HEK293 (cell line): Measurements from ENCODE around the gene POMT2.

ENCODE experiments used
- CTCF ChIA-PET: fragments of 350-600 bp; formaldehyde crosslinking; extraction: SDS; loops from one replicate; lab custom pipeline; 2021; ENCODE audit warnings: antibody characterized with exemption; lab: Yijun Ruan, JAX
- POLR2A ChIA-PET: fragments of 300-600 bp; formaldehyde crosslinking; extraction: SDS; loops from one replicate; lab custom pipeline; 2020; ENCODE audit warnings: antibody characterized with exemption, inconsistent platforms; lab: Yijun Ruan, JAX
- H3K27ac ChIP-seq: fragments of 200-500 bp; sonication (Bioruptor generic); 2 replicates; pipeline ENCODE4 v1.5.1; 2014; ENCODE audit warnings: low read depth, low read length, control low read depth, inconsistent platforms; ENCODE audit errors: extremely low read depth
- H3K36me3 ChIP-seq, 2 experiments: fragments of 200-500 bp in 1 of 2; sonication (Bioruptor generic) in 1 of 2; 1 replicate in 1 of 2; 2 replicates in 1 of 2; pipeline ENCODE4 v1.5.1; 2014 to 2017; ENCODE audit warnings: inconsistent platforms in 2 of 2, low read length in 2 of 2; ENCODE audit not compliant: control insufficient read depth in 2 of 2, insufficient read depth in 1 of 2
- H3K4me1 ChIP-seq: fragments of 200-500 bp; sonication (Bioruptor generic); 2 replicates; pipeline ENCODE4 v1.5.1; 2014; ENCODE audit warnings: mild to moderate bottlenecking, low read length, inconsistent platforms; ENCODE audit not compliant: control insufficient read depth, insufficient read depth
- H3K4me3 ChIP-seq: 2 replicates; pipeline ENCODE4 v1.5.1; 2011; ENCODE audit warnings: low read depth, mild to moderate bottlenecking, control low read depth, low read length, moderate library complexity
- H3K9me3 ChIP-seq: fragments of 200-500 bp; sonication (Bioruptor generic); 2 replicates; pipeline ENCODE4 v1.5.1; 2014; ENCODE audit warnings: low read depth, low read length, inconsistent platforms; ENCODE audit not compliant: control insufficient read depth, insufficient read depth
- GLIS1 ChIP-seq: fragments of 450-650 bp; formaldehyde crosslinking; IDR thresholded peaks from 2 replicates; pipeline ENCODE4 v1.5.1; 2016; ENCODE audit warnings: missing biosample characterization, missing genetic modification characterization
- HOXC10 ChIP-seq: sonication (generic); formaldehyde crosslinking; IDR thresholded peaks from 2 replicates; pipeline ENCODE4 v1.8.1; 2023; ENCODE audit warnings: mild to moderate bottlenecking, missing genetic modification reagents
- KLF1 ChIP-seq: fragments of 450-650 bp; formaldehyde crosslinking; IDR thresholded peaks from 2 replicates; pipeline ENCODE4 v1.5.1; 2016; ENCODE audit warnings: missing biosample characterization, missing genetic modification characterization
- MYNN ChIP-seq: fragments of 450-650 bp; formaldehyde crosslinking; IDR thresholded peaks from 2 replicates; pipeline ENCODE4 v1.5.1; 2016; ENCODE audit warnings: missing biosample characterization, missing genetic modification characterization, borderline replicate concordance
- SP2 ChIP-seq: fragments of 450-650 bp; formaldehyde crosslinking; IDR thresholded peaks from 2 replicates; pipeline ENCODE4 v1.5.1; 2016; ENCODE audit warnings: missing biosample characterization, missing genetic modification characterization
- ZBTB48 ChIP-seq: fragments of 450-650 bp; formaldehyde crosslinking; IDR thresholded peaks from 2 replicates; pipeline ENCODE4 v1.5.1; 2016; ENCODE audit warnings: missing biosample characterization, missing genetic modification characterization
- ZEB2 ChIP-seq: fragments of 450-650 bp; formaldehyde crosslinking; IDR thresholded peaks from 2 replicates; pipeline ENCODE4 v1.5.1; 2016; ENCODE audit warnings: missing biosample characterization, missing genetic modification characterization
- ZNF114 ChIP-seq: fragments of 450-650 bp; formaldehyde crosslinking; IDR thresholded peaks from 2 replicates; pipeline ENCODE4 v1.5.0; 2017; ENCODE audit warnings: missing biosample characterization, missing genetic modification characterization
- ZNF121 ChIP-seq: fragments of 450-650 bp; formaldehyde crosslinking; IDR thresholded peaks from 2 replicates; pipeline ENCODE4 v1.5.1; 2016; ENCODE audit warnings: missing biosample characterization, missing genetic modification characterization
- ZNF184 ChIP-seq: fragments of 450-650 bp; IDR thresholded peaks from 2 replicates; pipeline ENCODE4 v1.5.1; 2018; ENCODE audit warnings: missing biosample characterization, mild to moderate bottlenecking, missing genetic modification characterization
- ZNF221 ChIP-seq: fragments of 450-650 bp; formaldehyde crosslinking; IDR thresholded peaks from 2 replicates; pipeline ENCODE4 v1.5.1; 2017; ENCODE audit warnings: missing biosample characterization, missing genetic modification characterization, borderline replicate concordance
- ZNF324 ChIP-seq: fragments of 450-650 bp; formaldehyde crosslinking; IDR thresholded peaks from 2 replicates; pipeline ENCODE4 v1.5.1; 2016; ENCODE audit warnings: missing biosample characterization, missing genetic modification characterization
- ZNF530 ChIP-seq: fragments of 450-650 bp; formaldehyde crosslinking; IDR thresholded peaks from 2 replicates; pipeline ENCODE4 v1.5.1; 2016; ENCODE audit warnings: low read depth, missing biosample characterization, missing genetic modification characterization
- ZNF596 ChIP-seq: fragments of 450-650 bp; IDR thresholded peaks from 2 replicates; pipeline ENCODE4 v1.5.0; 2018; ENCODE audit warnings: missing biosample characterization, mild to moderate bottlenecking, missing genetic modification characterization, moderate library complexity
- ZNF610 ChIP-seq: fragments of 450-650 bp; formaldehyde crosslinking; IDR thresholded peaks from 2 replicates; pipeline ENCODE4 v1.5.1; 2016; ENCODE audit warnings: missing biosample characterization, missing genetic modification characterization, borderline replicate concordance
- ZNF621 ChIP-seq: fragments of 450-650 bp; formaldehyde crosslinking; IDR thresholded peaks from 2 replicates; pipeline ENCODE4 v1.5.1; 2017; ENCODE audit warnings: missing biosample characterization, missing genetic modification characterization
- ZNF660 ChIP-seq: fragments of 450-650 bp; IDR thresholded peaks from 2 replicates; pipeline ENCODE4 v1.5.1; 2018; ENCODE audit warnings: missing biosample characterization, mild to moderate bottlenecking, missing genetic modification characterization
- ZNF747 ChIP-seq: fragments of 450-650 bp; formaldehyde crosslinking; IDR thresholded peaks from 2 replicates; pipeline ENCODE4 v1.5.1; 2016; ENCODE audit warnings: missing biosample characterization, missing genetic modification characterization
- ZNF777 ChIP-seq: fragments of 450-650 bp; formaldehyde crosslinking; IDR thresholded peaks from 2 replicates; pipeline ENCODE4 v1.5.1; 2017; ENCODE audit warnings: missing biosample characterization, missing genetic modification characterization, borderline replicate concordance
- ZSCAN30 ChIP-seq: fragments of 450-650 bp; IDR thresholded peaks from 2 replicates; pipeline ENCODE4 v1.5.1; 2018; ENCODE audit warnings: missing biosample characterization, mild to moderate bottlenecking, missing genetic modification characterization, moderate library complexity
- TF ChIP-seq, protein P1 (sequence below): fragments of 450-650 bp; formaldehyde crosslinking; IDR thresholded peaks from 2 replicates; pipeline ENCODE4 v1.5.1; 2016; ENCODE audit warnings: missing biosample characterization, missing genetic modification characterization, borderline replicate concordance
- TF ChIP-seq, protein P2 (sequence below): fragments of 450-650 bp; formaldehyde crosslinking; IDR thresholded peaks from 2 replicates; pipeline ENCODE4 v1.5.1; 2016; ENCODE audit warnings: missing biosample characterization, missing genetic modification characterization

The POMT2 gene

DNA sequence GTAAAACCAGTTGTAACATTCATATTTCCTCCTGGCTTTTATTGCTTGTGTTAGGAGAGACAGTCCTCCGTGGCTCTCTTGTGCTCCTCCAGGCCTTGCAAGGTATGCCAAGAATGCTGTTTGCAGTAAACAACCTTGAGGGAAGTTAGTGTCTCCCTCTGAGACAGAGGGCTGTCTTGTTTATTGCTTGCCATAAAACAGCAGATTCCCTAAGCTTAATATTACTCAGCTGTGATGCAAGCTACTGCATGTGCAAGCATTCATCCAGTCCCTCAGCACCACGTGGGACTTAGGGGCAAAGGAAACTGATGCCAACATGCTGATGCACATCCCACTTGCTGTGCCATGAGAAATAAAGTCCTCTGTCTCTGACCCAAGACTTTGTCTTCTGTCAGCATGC, 6.6 kb downstream of the POMT2 start:
- H3K4me1 ChIP-seq = peaks cover 23% of the 10 kb centered on the region
- no peak for TF ChIP-seq ZNF221 (tag by site-specific recombination)
- TF ChIP-seq ZNF747 (tag by site-specific recombination) = no peak
- TF ChIP-seq ZNF660 (tag by site-specific recombination) = no peak
- peak; percentile 57; the same call in 1 of the 2 replicates for TF ChIP-seq ZBTB48 (tag by site-specific recombination)
- TF ChIP-seq ZEB2 = peak; percentile 19; the same call in 1 of the 2 replicates
- no peak for TF ChIP-seq ZNF530 (tag by site-specific recombination)
- TF ChIP-seq ZNF777 (tag by site-specific recombination) = no peak
- TF ChIP-seq ZNF324 = no peak
- TF ChIP-seq ZNF121 (tag by site-specific recombination) = no peak
- no peak for TF ChIP-seq HOXC10 (CRISPR knock-in tag)
- TF ChIP-seq GLIS1 (tag by site-specific recombination) = peak; percentile 14; the same call in 1 of the 2 replicates
- TF ChIP-seq MYNN (tag by site-specific recombination) = no peak
- no peak for TF ChIP-seq ZSCAN30
- TF ChIP-seq, protein P1, sequence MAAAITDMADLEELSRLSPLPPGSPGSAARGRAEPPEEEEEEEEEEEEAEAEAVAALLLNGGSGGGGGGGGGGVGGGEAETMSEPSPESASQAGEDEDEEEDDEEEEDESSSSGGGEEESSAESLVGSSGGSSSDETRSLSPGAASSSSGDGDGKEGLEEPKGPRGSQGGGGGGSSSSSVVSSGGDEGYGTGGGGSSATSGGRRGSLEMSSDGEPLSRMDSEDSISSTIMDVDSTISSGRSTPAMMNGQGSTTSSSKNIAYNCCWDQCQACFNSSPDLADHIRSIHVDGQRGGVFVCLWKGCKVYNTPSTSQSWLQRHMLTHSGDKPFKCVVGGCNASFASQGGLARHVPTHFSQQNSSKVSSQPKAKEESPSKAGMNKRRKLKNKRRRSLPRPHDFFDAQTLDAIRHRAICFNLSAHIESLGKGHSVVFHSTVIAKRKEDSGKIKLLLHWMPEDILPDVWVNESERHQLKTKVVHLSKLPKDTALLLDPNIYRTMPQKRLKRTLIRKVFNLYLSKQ (tag by site-specific recombination) = no peak
- no peaks in the 10 kb centered on the region for H3K36me3 ChIP-seq
- no peaks in the 10 kb centered on the region for H3K9me3 ChIP-seq
- no peak overlapping the region for H3K4me3 ChIP-seq
- H3K27ac ChIP-seq = no peak overlapping the region
- POLR2A ChIA-PET = interaction anchor here (1.0 kb wide), 1 partner anchor 10 kb away, joined by 7 read pairs; no protein-coding TSS in a partner anchor
- CTCF ChIA-PET = interaction anchor here (0.9 to 6.8 kb wide), 5 partner anchors 10 to 438 kb away, joined by 5 to 293 read pairs (median 6); no protein-coding TSS in a partner anchor

DNA sequence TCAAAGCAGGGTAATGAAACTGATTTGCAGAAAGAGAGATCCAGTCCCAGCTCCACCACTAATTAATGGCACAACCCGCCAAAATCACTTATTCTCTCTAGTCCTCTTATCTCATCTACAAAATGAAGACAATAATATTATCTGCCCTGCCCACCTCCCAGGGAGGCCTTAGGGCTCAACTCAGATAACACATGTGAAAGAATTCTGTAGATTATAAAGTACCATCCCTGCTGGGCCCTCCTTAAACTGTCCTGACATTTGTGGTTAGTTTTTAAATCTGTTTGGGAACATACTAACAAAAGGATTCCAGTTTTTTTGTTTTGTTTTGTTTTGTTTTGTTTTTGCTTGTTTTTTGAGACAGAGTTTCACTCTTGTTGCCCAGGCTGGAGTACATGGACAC, 7.3 kb downstream of the POMT2 start:
- no peak for TF ChIP-seq ZNF221 (tag by site-specific recombination)
- TF ChIP-seq SP2 (tag by site-specific recombination) = no peak
- TF ChIP-seq GLIS1 (tag by site-specific recombination) = 0 out of 2 replicates have a peak, but pooled peaks have one; percentile 19
- no peak for TF ChIP-seq ZNF114 (tag by site-specific recombination)
- no peak for TF ChIP-seq ZNF621
- Histone ChIP-seq H3K36me3 (no peaks in the 10 kb centered on the region), H3K27ac (no peak overlapping the region), H3K9me3 (no peaks in the 10 kb centered on the region), H3K4me3 (no peak overlapping the region), H3K4me1 (peaks cover 23% of the 10 kb centered on the region)
- ChIA-PET POLR2A (interaction anchor here (0.6 to 1.0 kb wide), 2 partner anchors 10 to 281 kb away, joined by 4 to 7 read pairs; no protein-coding TSS in a partner anchor), CTCF (interaction anchor here (1.4 to 6.8 kb wide), 3 partner anchors 11 to 161 kb away, joined by 6 to 293 read pairs (median 6); no protein-coding TSS in a partner anchor)

DNA sequence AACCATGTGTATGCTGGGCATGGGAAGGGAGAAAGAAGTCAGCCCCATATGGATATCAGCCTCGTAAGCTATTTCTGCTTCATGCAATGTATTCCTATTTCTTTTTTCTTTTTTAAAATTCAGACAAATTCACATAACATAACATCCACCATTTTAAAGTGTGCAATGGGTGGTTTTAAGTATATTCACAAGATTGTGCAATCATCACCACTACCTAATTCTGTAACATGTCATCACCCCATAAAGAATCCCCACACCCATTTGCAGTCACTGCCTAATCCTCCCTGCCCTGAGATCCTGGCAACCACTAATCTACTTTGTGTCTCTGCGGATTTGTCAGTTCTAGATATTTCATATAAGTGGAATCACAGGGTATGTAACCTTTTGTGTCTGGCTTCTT, 9.5 kb downstream of the POMT2 start:
- no peak overlapping the region for H3K27ac ChIP-seq
- peaks cover 26% of the 10 kb centered on the region for H3K4me1 ChIP-seq
- ChIA-PET POLR2A (interaction anchor here (1.4 kb wide), 1 partner anchor 8 kb away, joined by 4 read pairs; no protein-coding TSS in a partner anchor), CTCF (interaction anchor here (6.8 kb wide), 1 partner anchor 8 kb away, joined by 293 read pairs; no protein-coding TSS in a partner anchor)
- TF ChIP-seq ZNF596 (no peak), ZNF184 (no peak), KLF1 (peak; percentile 54; the same call in 1 of the 2 replicates), ZNF610 (tag by site-specific recombination) (no peak)
- TF ChIP-seq, protein P2, sequence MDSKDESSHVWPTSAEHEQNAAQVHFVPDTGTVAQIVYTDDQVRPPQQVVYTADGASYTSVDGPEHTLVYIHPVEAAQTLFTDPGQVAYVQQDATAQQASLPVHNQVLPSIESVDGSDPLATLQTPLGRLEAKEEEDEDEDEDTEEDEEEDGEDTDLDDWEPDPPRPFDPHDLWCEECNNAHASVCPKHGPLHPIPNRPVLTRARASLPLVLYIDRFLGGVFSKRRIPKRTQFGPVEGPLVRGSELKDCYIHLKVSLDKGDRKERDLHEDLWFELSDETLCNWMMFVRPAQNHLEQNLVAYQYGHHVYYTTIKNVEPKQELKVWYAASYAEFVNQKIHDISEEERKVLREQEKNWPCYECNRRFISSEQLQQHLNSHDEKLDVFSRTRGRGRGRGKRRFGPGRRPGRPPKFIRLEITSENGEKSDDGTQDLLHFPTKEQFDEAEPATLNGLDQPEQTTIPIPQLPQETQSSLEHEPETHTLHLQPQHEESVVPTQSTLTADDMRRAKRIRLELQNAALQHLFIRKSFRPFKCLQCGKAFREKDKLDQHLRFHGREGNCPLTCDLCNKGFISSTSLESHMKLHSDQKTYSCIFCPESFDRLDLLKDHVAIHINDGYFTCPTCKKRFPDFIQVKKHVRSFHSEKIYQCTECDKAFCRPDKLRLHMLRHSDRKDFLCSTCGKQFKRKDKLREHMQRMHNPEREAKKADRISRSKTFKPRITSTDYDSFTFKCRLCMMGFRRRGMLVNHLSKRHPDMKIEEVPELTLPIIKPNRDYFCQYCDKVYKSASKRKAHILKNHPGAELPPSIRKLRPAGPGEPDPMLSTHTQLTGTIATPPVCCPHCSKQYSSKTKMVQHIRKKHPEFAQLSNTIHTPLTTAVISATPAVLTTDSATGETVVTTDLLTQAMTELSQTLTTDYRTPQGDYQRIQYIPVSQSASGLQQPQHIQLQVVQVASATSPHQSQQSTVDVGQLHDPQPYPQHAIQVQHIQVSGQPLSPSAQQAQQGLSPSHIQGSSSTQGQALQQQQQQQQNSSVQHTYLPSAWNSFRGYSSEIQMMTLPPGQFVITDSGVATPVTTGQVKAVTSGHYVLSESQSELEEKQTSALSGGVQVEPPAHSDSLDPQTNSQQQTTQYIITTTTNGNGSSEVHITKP (tag by site-specific recombination) = peak; percentile 74
- H3K36me3 ChIP-seq = no peaks in the 10 kb centered on the region
- no peak overlapping the region for H3K4me3 ChIP-seq
- no peaks in the 10 kb centered on the region for H3K9me3 ChIP-seq
